Inflammatory macrophage treated with lipopolysaccharide for 1 hour (primary cell): ENCODE measurements around the gene LIX1L.

Experiments
- DNase-seq, 2 donors: peaks; one replicate each; pipeline ENCODE4 v3.0.0-alpha.2; 2020 to 2022

The LIX1L gene

GRCh38 chr1:145891587-145892485 lies 66.0 kb downstream of the LIX1L start:
- DNase-seq = peak; percentile 55 to 81

GRCh38 chr1:145891143-145891542 lies 66.7 kb downstream of the LIX1L start:
- no peak for DNase-seq

- DNase-seq = no peak
Measured at GRCh38 chr1:145889722-145890121, 68.1 kb downstream of the LIX1L start.

- no peak for DNase-seq
Measured at GRCh38 chr1:145887631-145888030, 70.2 kb downstream of the LIX1L start.

GRCh38 chr1:145886816-145887215 lies 71.0 kb downstream of the LIX1L start:
- no peak for DNase-seq

GRCh38 chr1:145886390-145886789 lies 71.4 kb downstream of the LIX1L start:
- DNase-seq = no peak

- peak; percentile 68 to 85 for DNase-seq
Measured at GRCh38 chr1:145885738-145886287, 72.0 kb downstream of the LIX1L start, which contains the start of gene ANKRD35. TSS of gene ANKRD35 (minus strand) at chr1:145885866. CDS start at chr1:145885758, 108 bp downstream.

- DNase-seq = no peak
Measured at GRCh38 chr1:145884675-145885074, 73.1 kb downstream of the LIX1L start.
